ENCODE results near the gene FAM53B.
"Not testable (repeated sequence)": the region's sequence is repeated elsewhere in the genome, so short reads cannot be mapped to it uniquely, and the experiment has no call there.

The FAM53B gene, protein sequence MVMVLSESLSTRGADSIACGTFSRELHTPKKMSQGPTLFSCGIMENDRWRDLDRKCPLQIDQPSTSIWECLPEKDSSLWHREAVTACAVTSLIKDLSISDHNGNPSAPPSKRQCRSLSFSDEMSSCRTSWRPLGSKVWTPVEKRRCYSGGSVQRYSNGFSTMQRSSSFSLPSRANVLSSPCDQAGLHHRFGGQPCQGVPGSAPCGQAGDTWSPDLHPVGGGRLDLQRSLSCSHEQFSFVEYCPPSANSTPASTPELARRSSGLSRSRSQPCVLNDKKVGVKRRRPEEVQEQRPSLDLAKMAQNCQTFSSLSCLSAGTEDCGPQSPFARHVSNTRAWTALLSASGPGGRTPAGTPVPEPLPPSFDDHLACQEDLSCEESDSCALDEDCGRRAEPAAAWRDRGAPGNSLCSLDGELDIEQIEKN

GRCh38 chr10:124744102-124745050, at the start of gene FAM53B:
FAM53B (minus strand) TSS chr10:124744378; CDS start chr10:124706713, 37,665 bp downstream.
- Mint-ChIP-seq H3K36me3 (ENCODE audit: low read depth) (peaks cover 14% of the 10 kb centered on the region), H3K27me3 (no peaks in the 10 kb centered on the region), H3K9me3 (no peaks in the 10 kb centered on the region), H3K4me1 (ENCODE audit: low read depth) (peaks cover 56% of the 10 kb centered on the region), H3K27ac (peak within 1 kb of the TSS; percentile 89), H3K4me3 (peak within 1 kb of the TSS; percentile 93)
- DNase-seq = peak; percentile 87

- peaks cover 20% of the 10 kb centered on the region for H3K4me1 Mint-ChIP-seq (ENCODE audit: low read depth)
- peaks cover 26% of the 10 kb centered on the region for H3K36me3 Mint-ChIP-seq (ENCODE audit: low read depth)
- no peak for DNase-seq
- no peaks in the 10 kb centered on the region for H3K27me3 Mint-ChIP-seq
- peak overlapping the region; percentile 90 for H3K4me3 Mint-ChIP-seq
- no peaks in the 10 kb centered on the region for H3K9me3 Mint-ChIP-seq
- H3K27ac Mint-ChIP-seq = peak overlapping the region; percentile 97
Observed at GRCh38 chr10:124792998-124793352, 48.8 kb upstream of the FAM53B start.

DNA sequence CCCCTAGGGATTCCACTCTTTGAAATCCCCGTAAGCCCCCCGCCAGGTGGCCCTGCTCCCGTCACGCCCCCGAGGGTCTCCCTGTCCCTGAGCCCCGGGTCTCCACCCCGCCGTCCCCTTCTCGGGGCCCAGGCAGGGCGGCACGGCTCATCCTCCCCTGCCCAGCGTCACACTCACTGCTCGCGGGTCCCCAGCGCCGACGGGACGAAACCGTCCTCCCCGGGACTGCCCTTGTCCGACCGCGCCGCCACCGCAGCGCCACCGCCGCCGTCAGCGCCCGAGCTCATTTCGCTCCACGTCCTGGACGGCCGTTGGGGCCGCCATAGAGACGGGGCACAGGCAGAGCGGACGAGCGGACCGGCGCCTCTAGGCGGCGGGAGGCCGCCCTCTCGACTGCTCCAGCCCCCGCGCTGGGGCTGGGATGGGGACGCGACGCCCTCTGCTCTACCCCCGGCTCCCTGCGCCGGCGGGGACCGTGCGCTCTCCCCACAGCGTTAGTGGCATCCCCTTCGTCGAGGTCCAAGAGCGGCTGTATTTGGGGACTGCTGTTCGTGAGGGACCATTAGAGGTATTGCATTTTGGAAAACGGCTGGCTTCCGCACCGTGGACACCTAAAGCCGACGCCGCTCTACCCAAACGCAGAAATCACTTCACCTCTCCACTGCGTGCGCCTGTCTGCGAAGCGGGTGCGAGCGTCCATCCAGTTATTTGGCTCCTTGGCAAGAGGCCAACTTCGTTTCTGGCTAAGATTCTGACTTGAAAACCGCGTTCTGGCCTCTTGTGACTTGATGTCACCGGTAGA, 47.6 kb upstream of the FAM53B start, which contains the start of gene EEF1AKMT2:
TSS of gene EEF1AKMT2 (minus strand) at position 341 of the 802 bp plus-strand sequence. CDS start at position 287, 54 bp downstream.
- DNase-seq = peak; percentile 90
- Mint-ChIP-seq H3K4me1 (ENCODE audit: low read depth) (peaks cover 20% of the 10 kb centered on the region), H3K27me3 (no peaks in the 10 kb centered on the region), H3K9me3 (no peaks in the 10 kb centered on the region), H3K27ac (peak within 1 kb of the TSS; percentile 97), H3K36me3 (ENCODE audit: low read depth) (peaks cover 36% of the 10 kb centered on the region), H3K4me3 (peak within 1 kb of the TSS; percentile 90)

DNA sequence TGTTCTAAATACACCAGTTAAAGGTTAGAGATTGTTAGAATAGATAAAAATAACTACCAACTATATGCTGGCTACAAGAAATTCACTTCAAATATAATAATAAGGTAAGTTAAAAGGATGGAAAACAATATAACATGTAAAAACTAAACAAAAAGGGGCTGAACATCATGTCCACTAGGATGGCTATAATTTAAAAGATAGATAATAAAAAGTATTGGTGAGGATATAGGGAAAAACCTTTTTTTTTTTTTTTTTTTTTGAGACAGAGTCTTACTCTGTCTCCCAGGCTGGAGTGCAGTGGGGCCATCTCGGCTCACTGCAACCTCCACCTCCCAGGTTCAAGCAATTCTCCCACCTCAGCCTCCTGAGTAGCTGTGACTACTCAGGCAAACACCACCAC, 38.7 kb upstream of the FAM53B start:
- not testable (repeated sequence) for H3K27ac Mint-ChIP-seq; H3K4me1 Mint-ChIP-seq (ENCODE audit: low read depth)
- peaks cover 73% of the 10 kb centered on the region for H3K36me3 Mint-ChIP-seq (ENCODE audit: low read depth)

DNA sequence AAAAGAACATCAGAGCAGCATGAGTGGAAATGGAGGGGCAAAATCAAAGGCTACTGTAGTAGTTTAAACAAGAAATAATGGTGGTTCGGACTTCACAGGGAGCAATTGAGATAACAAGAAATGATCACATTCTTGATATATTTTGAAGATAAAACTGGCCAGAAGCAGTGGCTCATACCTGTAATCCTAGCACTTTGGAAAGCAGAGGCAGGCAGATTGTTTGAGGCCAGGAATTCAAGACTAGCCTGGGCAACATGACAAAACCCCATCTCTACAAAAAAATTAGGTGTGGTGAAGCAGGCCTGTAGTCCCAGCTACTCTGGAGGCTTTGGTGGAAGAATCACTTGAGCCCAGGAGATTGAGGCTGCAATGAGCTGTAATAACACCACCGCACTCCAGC, 24.6 kb upstream of the FAM53B start:
- Mint-ChIP-seq H3K27ac (no peak overlapping the region), H3K4me3 (no peak overlapping the region), H3K4me1 (ENCODE audit: low read depth) (no peaks in the 10 kb centered on the region), H3K9me3 (no peaks in the 10 kb centered on the region), H3K36me3 (ENCODE audit: low read depth) (peaks cover 82% of the 10 kb centered on the region), H3K27me3 (no peaks in the 10 kb centered on the region)
- DNase-seq = no peak

More for the DNA sequence above, 38.7 kb upstream of the FAM53B start:
- H3K4me3 Mint-ChIP-seq, H3K27me3 Mint-ChIP-seq, H3K9me3 Mint-ChIP-seq, DNase-seq: not testable (repeated sequence)

DNA sequence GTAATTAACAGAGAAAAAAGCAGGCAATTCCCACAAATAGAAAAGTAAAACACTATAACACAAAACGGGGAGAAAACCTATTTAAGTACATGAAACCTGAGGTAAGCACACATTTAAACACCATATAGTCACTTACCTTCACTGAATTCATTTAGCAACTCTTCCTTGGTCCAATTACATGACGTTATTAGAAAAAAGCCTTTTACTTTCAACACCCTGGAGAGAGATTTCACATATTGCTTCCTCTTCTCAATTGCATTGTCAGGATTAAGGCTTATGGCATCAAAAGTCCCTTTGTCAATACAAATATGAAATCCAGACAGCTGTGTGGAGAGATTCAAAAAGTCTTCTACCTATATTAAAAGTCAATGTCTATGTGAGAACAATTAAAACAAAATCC, 21.1 kb upstream of the FAM53B start:
- Mint-ChIP-seq H3K4me1 (ENCODE audit: low read depth) (no peaks in the 10 kb centered on the region), H3K27me3 (no peaks in the 10 kb centered on the region), H3K9me3 (no peaks in the 10 kb centered on the region), H3K27ac (no peak overlapping the region), H3K4me3 (no peak overlapping the region), H3K36me3 (ENCODE audit: low read depth) (peaks cover 74% of the 10 kb centered on the region)
- no peak for DNase-seq

GRCh38 chr10:124763267-124763666, 19.1 kb upstream of the FAM53B start:
- no peak overlapping the region for H3K4me3 Mint-ChIP-seq
- H3K36me3 Mint-ChIP-seq (ENCODE audit: low read depth) = peaks cover 76% of the 10 kb centered on the region
- H3K9me3 Mint-ChIP-seq = no peaks in the 10 kb centered on the region
- H3K4me1 Mint-ChIP-seq (ENCODE audit: low read depth) = no peaks in the 10 kb centered on the region
- no peak for DNase-seq
- H3K27me3 Mint-ChIP-seq = no peaks in the 10 kb centered on the region
- no peak overlapping the region for H3K27ac Mint-ChIP-seq

DNA sequence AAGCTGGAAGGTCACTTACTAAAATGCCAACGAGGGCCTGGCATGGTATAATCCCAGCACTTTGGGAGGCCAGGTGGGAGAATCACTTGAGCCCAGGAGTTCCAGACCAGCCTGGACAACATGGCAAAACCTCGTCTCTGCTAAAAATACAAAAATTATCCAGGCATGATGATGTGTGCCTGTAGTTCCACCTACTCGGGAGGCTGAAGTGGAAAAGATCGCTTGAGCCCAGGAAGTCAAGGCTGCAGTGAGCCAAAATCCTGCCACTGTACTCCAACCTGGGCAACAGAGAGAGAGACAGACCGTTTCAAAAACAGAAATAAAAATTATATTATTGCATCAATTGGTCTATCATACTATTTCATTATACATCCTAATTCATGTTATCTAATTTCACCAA, 18.1 kb upstream of the FAM53B start:
- no peaks in the 10 kb centered on the region for H3K27me3 Mint-ChIP-seq
- no peaks in the 10 kb centered on the region for H3K4me1 Mint-ChIP-seq (ENCODE audit: low read depth)
- no peak for DNase-seq
- no peak overlapping the region for H3K27ac Mint-ChIP-seq
- H3K4me3 Mint-ChIP-seq = no peak overlapping the region
- H3K9me3 Mint-ChIP-seq = no peaks in the 10 kb centered on the region
- peaks cover 77% of the 10 kb centered on the region for H3K36me3 Mint-ChIP-seq (ENCODE audit: low read depth)

DNA sequence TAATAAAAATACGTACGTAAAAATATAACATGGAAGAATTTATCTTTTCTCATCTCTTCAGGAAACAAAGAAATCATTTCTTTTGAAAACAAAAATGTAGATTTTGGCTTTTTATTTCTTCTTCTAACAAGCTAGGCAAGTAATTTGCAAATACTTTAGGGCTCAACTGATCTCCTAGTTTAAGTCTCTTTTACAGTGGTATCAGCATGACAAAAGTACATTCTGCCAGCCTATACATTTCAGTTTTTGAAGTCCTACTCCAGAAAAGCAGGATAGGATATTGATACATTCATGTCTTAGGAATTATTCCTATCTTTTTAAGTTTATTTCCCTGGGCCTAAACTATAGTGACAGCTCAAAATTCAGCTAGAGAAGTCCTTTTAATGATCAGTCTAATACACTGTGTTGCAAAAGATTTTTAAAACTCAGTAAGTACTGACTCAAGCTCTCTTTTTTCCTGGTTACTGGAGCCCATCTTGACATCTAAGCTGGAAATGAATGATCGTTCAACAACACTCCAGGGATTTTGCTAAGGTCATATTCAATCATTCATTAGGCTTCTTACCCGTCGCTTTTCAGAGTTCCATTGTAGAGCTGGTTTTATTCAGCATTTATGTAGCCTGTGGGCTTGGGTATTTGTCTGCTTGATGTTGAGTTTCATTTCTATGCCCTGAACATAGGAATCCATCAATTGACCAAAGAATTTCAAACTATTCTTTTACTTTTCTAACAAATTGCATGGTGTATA, 12.2 kb upstream of the FAM53B start:
- Mint-ChIP-seq H3K4me1 (ENCODE audit: low read depth) (no peaks in the 10 kb centered on the region), H3K9me3 (no peaks in the 10 kb centered on the region), H3K36me3 (ENCODE audit: low read depth) (peaks cover 80% of the 10 kb centered on the region), H3K4me3 (no peak overlapping the region), H3K27ac (no peak overlapping the region), H3K27me3 (no peaks in the 10 kb centered on the region)
- DNase-seq = no peak

DNA sequence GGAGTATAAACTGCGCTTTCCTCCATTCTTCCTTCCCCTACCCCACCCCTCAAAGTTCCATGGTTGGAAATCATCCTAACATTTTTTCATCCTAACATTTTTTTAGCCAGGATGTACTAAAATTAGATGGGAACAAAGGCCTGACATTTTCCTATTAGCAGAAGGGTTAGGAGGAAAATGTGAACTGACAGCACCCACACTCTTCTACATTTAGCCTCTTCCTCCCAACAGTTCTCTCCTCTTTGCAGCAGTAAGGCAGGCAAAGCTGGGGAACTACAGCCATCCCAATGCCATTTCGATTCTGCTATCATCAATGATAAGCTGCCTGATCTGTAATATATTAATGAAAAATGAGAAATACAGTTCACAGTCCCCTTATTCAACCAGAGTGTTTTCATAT, 11.4 kb upstream of the FAM53B start:
- Mint-ChIP-seq H3K4me1 (ENCODE audit: low read depth) (no peaks in the 10 kb centered on the region), H3K4me3 (no peak overlapping the region), H3K27me3 (no peaks in the 10 kb centered on the region), H3K36me3 (ENCODE audit: low read depth) (peaks cover 79% of the 10 kb centered on the region), H3K27ac (no peak overlapping the region), H3K9me3 (no peaks in the 10 kb centered on the region)
- DNase-seq = no peak

DNA sequence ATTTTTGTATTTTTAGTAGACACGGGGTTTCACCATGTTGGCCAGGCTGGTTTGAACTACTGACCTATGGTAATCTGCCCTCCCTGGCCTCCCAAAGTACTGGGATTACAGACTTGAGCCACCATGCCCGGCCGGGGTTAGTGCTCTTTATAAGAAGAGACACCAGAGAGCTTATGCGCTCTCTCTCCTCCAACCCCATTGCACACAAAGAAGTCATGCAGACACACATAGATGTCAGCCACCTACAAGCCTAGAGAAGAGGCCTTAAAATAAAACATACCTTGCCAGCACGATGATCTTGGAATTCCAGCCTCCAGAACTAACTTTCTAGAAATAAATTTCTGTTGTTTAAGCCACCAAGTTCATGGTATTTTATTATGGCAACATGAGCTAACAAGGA, 10.0 kb upstream of the FAM53B start:
- Mint-ChIP-seq H3K36me3 (ENCODE audit: low read depth) (peaks cover 72% of the 10 kb centered on the region), H3K27ac (peak overlapping the region; percentile 10), H3K27me3 (no peaks in the 10 kb centered on the region), H3K4me1 (ENCODE audit: low read depth) (peaks cover 7% of the 10 kb centered on the region), H3K9me3 (no peaks in the 10 kb centered on the region), H3K4me3 (no peak overlapping the region)
- no peak for DNase-seq

DNA sequence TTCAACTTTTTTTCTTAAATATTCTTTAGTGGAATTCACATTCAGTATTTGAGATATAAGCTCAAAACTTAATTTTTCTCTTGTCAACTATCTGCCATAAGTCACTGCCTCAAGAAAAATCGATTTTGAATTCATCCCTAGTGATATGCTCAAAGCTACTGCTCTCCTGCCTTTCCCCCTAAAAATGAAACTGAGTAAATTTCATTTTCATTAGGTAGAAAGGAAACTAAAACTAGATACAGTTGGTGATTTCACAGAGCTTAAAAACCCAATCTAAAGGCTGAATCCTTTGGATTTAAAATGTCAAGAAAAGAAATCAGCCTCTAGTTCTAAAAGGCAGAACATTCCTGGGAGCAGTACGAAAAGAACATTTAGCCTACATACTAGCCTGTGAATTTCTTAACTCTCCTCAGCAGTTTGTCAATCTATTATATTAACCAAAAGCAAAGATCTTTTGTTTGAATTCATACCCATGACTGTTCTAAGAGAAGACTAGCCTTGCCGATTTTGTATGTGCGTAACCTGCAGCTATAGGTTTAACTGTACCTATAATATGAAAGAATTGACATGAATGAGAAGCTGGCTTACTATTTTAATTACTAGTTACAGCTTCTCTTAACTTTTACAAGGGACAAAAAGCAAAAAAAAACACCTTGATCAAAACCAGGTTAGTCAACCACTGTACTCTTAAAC, 4.9 kb upstream of the FAM53B start:
- Mint-ChIP-seq H3K4me3 (no peak overlapping the region), H3K27me3 (no peaks in the 10 kb centered on the region), H3K9me3 (no peaks in the 10 kb centered on the region), H3K36me3 (ENCODE audit: low read depth) (peaks cover 40% of the 10 kb centered on the region), H3K27ac (peak overlapping the region; percentile 66), H3K4me1 (ENCODE audit: low read depth) (peaks cover 27% of the 10 kb centered on the region)
- DNase-seq = no peak

GRCh38 chr10:124748166-124748565, 4.0 kb upstream of the FAM53B start:
- DNase-seq = no peak
- no peaks in the 10 kb centered on the region for H3K27me3 Mint-ChIP-seq
- no peaks in the 10 kb centered on the region for H3K9me3 Mint-ChIP-seq
- peaks cover 27% of the 10 kb centered on the region for H3K4me1 Mint-ChIP-seq (ENCODE audit: low read depth)
- no peak overlapping the region for H3K27ac Mint-ChIP-seq
- peaks cover 37% of the 10 kb centered on the region for H3K36me3 Mint-ChIP-seq (ENCODE audit: low read depth)
- H3K4me3 Mint-ChIP-seq = no peak overlapping the region

Measured in activated T-cell treated with anti-CD3 and anti-CD28 coated beads, Interleukin-2, amount 50 U/mL, for 24 hours (primary cell).